K562 (cell line): Measurements from ENCODE around the gene LAPTM4A. TPM values are rescaled to one million over a fixed set of nuclear protein-coding genes. Genes with fewer than 3 reads are reported as not detected.
A peak's percentile ranks its signal among the peaks of the same experiment; 100 is the strongest.

Experiments used
- ATF1 ChIP-seq, 2 experiments: fragments of 450-650 bp in 1 of 2; IDR thresholded peaks; 2 replicates each; pipeline ENCODE4 v1.6.1; 2016; ENCODE audit warnings: missing compliant biosample characterization in 1 of 2, missing genetic modification characterization in 1 of 2
- EWSR1 ChIP-seq: fragments of 450-650 bp; IDR thresholded peaks from 2 replicates; pipeline ENCODE4 v1.6.1; 2018; ENCODE audit warnings: borderline replicate concordance, mild to moderate bottlenecking, low read depth, moderate library complexity; ENCODE audit not compliant: partially characterized antibody
- HDAC1 ChIP-seq, 2 experiments: fragments of 450-650 bp; IDR thresholded peaks; 2 replicates each; pipeline ENCODE4 v1.6.1; 2016 to 2017; ENCODE audit warnings: inconsistent platforms in 1 of 2, mild to moderate bottlenecking in 1 of 2, moderate library complexity in 1 of 2
- HMBOX1 ChIP-seq: sonication (generic); IDR thresholded peaks from 2 replicates; pipeline ENCODE4 v1.6.1; 2016
- HNRNPUL1 ChIP-seq: fragments of 200-400 bp; formaldehyde crosslinking; IDR thresholded peaks from 2 replicates; pipeline ENCODE4 v1.6.1; 2017; ENCODE audit warnings: low read length
- MCM2 ChIP-seq: fragments of 450-650 bp; IDR thresholded peaks from 2 replicates; pipeline ENCODE4 v1.6.1; 2017; ENCODE audit warnings: low read depth, mild to moderate bottlenecking
- NBN ChIP-seq: fragments of 450-650 bp; IDR thresholded peaks from 2 replicates; pipeline ENCODE4 v1.6.1; 2016; ENCODE audit warnings: low read depth, mild to moderate bottlenecking
- NCOA1 ChIP-seq: fragments of 450-650 bp; IDR thresholded peaks from 2 replicates; pipeline ENCODE4 v1.6.1; 2016; ENCODE audit warnings: low read depth
- NFIX ChIP-seq: fragments of 250-450 bp; sonication (Bioruptor Pico); IDR thresholded peaks from 2 replicates; pipeline ENCODE4 v1.4.0; 2020; ENCODE audit warnings: low read depth, mild to moderate bottlenecking, moderate library complexity
- PBX2 ChIP-seq, 2 experiments: IDR thresholded peaks in 1 of 2; conservative IDR thresholded peaks in 1 of 2; 2 replicates each; pipeline ENCODE4 v1.6.1; 2016; ENCODE audit warnings: low read depth in 2 of 2, mild to moderate bottlenecking in 1 of 2, missing compliant biosample characterization in 1 of 2, missing genetic modification characterization in 1 of 2, moderate library complexity in 1 of 2
- PHB2 ChIP-seq: fragments of 450-650 bp; IDR thresholded peaks from 2 replicates; pipeline ENCODE4 v1.6.1; 2017; ENCODE audit warnings: low read depth
- PHF21A ChIP-seq: fragments of 450-650 bp; IDR thresholded peaks from 2 replicates; pipeline ENCODE4 v1.6.1; 2017; ENCODE audit warnings: low read depth, borderline replicate concordance
- POLR2A ChIP-seq: fragments of 450-650 bp; conservative IDR thresholded peaks from 2 replicates; pipeline ENCODE4 v1.6.1; 2016
- POLR2H ChIP-seq: IDR thresholded peaks from 2 replicates; pipeline ENCODE4 v1.6.1; 2016; ENCODE audit warnings: missing genetic modification characterization, low read depth, mild to moderate bottlenecking, control low read depth, missing compliant biosample characterization, moderate library complexity
- POLR3G ChIP-seq: IDR thresholded peaks from 2 replicates; pipeline ENCODE4 v1.6.1; 2011; ENCODE audit not compliant: insufficient read length, insufficient replicate concordance; ENCODE audit errors: extremely low read depth
- SRF ChIP-seq, 2 experiments: fragments of 250-450, 450-650 bp in 1 of 2; sonication (Bioruptor Pico) in 1 of 2; sonication (generic) in 1 of 2; formaldehyde crosslinking; IDR thresholded peaks; 2 replicates each; pipeline versions ENCODE4 v1.5.0 to v1.5.1; 2020 to 2022; ENCODE audit warnings: mild to moderate bottlenecking in 1 of 2, missing genetic modification reagents in 1 of 2
- SUPT5H ChIP-seq: fragments of 450-650 bp; IDR thresholded peaks from 2 replicates; pipeline ENCODE4 v1.6.1; 2016
- ZNF282 ChIP-seq: sonication (generic); formaldehyde crosslinking; IDR thresholded peaks from 2 replicates; pipeline ENCODE4 v1.8.1; 2023; ENCODE audit warnings: missing genetic modification reagents
- polyA plus RNA-seq, 8 experiments: library from polyadenylated mRNA; depleted of rRNA in 4 of 8; stranded (reverse) in 5 of 8; unstranded in 3 of 8; fragments of >200 nt; fragmentation: Nextera tagmentation in 2 of 8; fragmentation: Illumina TruSeq in 1 of 8; extraction: Ambion mirVana in 2 of 8; extraction: Trizol in 1 of 8; gene quantifications; 2 replicates each; pipeline versions ENCODE4 v1.2.1 to v1.2.3, GENCODE V29; 2011 to 2014; ENCODE audit warnings: inconsistent platforms in 1 of 8, missing spikeins in 1 of 8
- total RNA-seq, 7 experiments: library from RNA; depleted of rRNA in 6 of 7; stranded (reverse); fragments of >200 nt in 6 of 7; fragmentation: Illumina TruSeq in 2 of 7; extraction: Trizol in 2 of 7; gene quantifications; 2 replicates each; pipeline versions ENCODE4 v1.2.1 to v1.2.3, GENCODE V29; 2011 to 2021; ENCODE audit warnings: low replicate concordance in 1 of 7
- TF ChIP-seq, protein P1 (sequence below): fragments of 450-650 bp; conservative IDR thresholded peaks from 2 replicates; pipeline ENCODE4 v1.6.1; 2016; ENCODE audit warnings: missing genetic modification characterization, low read depth, mild to moderate bottlenecking, control low read depth, missing compliant biosample characterization
- TF ChIP-seq, protein P2 (sequence below): fragments of 250-450 bp; sonication (Bioruptor Pico); IDR thresholded peaks from 2 replicates; pipeline ENCODE4 v1.5.1; 2021; ENCODE audit warnings: mild to moderate bottlenecking
- TF ChIP-seq, protein P3 (sequence below): sonication (generic); formaldehyde crosslinking; IDR thresholded peaks from 2 replicates; pipeline ENCODE4 v1.8.0; 2022; ENCODE audit warnings: mild to moderate bottlenecking, missing genetic modification reagents

Gene LAPTM4A
- total and polyA plus RNA-seq, 9 of the 15 experiments (the other 6 are each of a cell fraction or from before 2014, with no cell fraction given) = 13.4 to 157 (median 50.1) TPM

GRCh38 chr2:20051532-20052228 lies at the start of gene LAPTM4A (continued):
- TF ChIP-seq HMBOX1 (no peak), NFIX (CRISPR knock-in tag) (no peak), PHB2 (no peak), PHF21A (peak; percentile 94; the same call in 1 of the 2 replicates), PBX2 (CRISPR knock-in tag; IDR thresholded peaks at IDR 0.05; ENCODE audit: low read depth) (peak; percentile 64), PBX2 (tag; conservative IDR thresholded peaks at IDR 0.05; ENCODE audit: low read depth) (peak; percentile 97), POLR3G (no peak), ZNF282 (CRISPR knock-in tag) (no peak), SRF (CRISPR knock-in tag; IDR thresholded peaks at IDR 0.05) (peak in 1 of 2 experiments; percentile 42; a peak in 2 of 4 replicates), MCM2 (no peak), NBN (peak; percentile 81), EWSR1 (no peak), HDAC1 (IDR thresholded peaks at IDR 0.05) (peak in 1 of 2 experiments; percentile 79; a peak in 2 of 4 replicates), NCOA1 (no peak), POLR2A (peak; percentile 91), POLR2H (tag) (peak; percentile 80), HNRNPUL1 (no peak), SUPT5H (peak; percentile 89), ATF1 (CRISPR knock-in tag; IDR thresholded peaks at IDR 0.05) (peak; percentile 67; the same call in 1 of the 2 replicates), ATF1 (tag; IDR thresholded peaks at IDR 0.05) (peak; percentile 99)
- TF ChIP-seq, protein P1, sequence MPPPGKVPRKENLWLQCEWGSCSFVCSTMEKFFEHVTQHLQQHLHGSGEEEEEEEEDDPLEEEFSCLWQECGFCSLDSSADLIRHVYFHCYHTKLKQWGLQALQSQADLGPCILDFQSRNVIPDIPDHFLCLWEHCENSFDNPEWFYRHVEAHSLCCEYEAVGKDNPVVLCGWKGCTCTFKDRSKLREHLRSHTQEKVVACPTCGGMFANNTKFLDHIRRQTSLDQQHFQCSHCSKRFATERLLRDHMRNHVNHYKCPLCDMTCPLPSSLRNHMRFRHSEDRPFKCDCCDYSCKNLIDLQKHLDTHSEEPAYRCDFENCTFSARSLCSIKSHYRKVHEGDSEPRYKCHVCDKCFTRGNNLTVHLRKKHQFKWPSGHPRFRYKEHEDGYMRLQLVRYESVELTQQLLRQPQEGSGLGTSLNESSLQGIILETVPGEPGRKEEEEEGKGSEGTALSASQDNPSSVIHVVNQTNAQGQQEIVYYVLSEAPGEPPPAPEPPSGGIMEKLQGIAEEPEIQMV (tag) = no peak
- TF ChIP-seq, protein P2, sequence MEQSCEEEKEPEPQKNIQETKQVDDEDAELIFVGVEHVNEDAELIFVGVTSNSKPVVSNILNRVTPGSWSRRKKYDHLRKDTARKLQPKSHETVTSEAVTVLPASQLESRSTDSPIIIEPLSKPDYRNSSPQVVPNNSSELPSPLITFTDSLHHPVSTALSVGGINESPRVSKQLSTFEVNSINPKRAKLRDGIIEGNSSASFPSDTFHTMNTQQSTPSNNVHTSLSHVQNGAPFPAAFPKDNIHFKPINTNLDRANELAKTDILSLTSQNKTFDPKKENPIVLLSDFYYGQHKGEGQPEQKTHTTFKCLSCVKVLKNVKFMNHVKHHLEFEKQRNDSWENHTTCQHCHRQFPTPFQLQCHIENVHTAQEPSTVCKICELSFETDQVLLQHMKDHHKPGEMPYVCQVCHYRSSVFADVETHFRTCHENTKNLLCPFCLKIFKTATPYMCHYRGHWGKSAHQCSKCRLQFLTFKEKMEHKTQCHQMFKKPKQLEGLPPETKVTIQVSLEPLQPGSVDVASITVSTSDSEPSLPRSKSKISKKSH (CRISPR knock-in tag) = no peak
- TF ChIP-seq, protein P3, sequence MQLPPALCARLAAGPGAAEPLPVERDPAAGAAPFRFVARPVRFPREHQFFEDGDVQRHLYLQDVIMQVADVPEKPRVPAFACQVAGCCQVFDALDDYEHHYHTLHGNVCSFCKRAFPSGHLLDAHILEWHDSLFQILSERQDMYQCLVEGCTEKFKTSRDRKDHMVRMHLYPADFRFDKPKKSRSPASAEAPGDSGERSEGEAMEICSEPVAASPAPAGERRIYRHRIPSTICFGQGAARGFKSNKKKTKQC (CRISPR knock-in tag) = 0 out of 2 replicates have a peak, but pooled peaks have one; percentile 13
